Endothelial cell of umbilical vein (primary cell): ENCODE measurements around the gene NR2E3. TPM values are rescaled to one million over a fixed set of nuclear protein-coding genes. Genes with fewer than 3 reads are reported as not detected.

Source experiments
- BruUV-seq: library from RNA; stranded (reverse); fragments of 400-500 nt; replicated peaks from 2 replicates; lab custom pipeline; 2021; lab: Mats Ljungman, UMichigan
- CTCF ChIA-PET: fragments of 300-600, 350-600 bp; sonication (Branson Sonifier 250); formaldehyde crosslinking; loops from one replicate; lab custom pipeline; 2021; ENCODE audit warnings: antibody characterized with exemption, inconsistent platforms; lab: Charles Lee
- POLR2A ChIA-PET: fragments of 300-600, 350-600 bp; sonication (Branson Sonifier 250); formaldehyde crosslinking; loops from one replicate; lab custom pipeline; 2021; ENCODE audit warnings: antibody characterized with exemption, inconsistent platforms; lab: Charles Lee
- DNase-seq: peaks from one replicate; pipeline ENCODE4 v3.0.0-alpha.2; 2011; ENCODE audit warnings: low read depth, low spot score
- FAIRE-seq: peaks from 2 replicates; lab custom pipeline; 2011; peaks lifted over from hg19 to GRCh38; lab: Jason Lieb, UNC
- H2AFZ ChIP-seq: 2 replicates; pipeline ENCODE4 v1.6.0; 2012; ENCODE audit warnings: low read depth, low read length, control low read depth, inconsistent platforms
- H3K27ac ChIP-seq: 2 replicates; pipeline ENCODE4 v1.5.1; 2011; ENCODE audit warnings: low read depth, mild to moderate bottlenecking, control low read depth, low read length, moderate library complexity; ENCODE audit not compliant: insufficient read depth
- H3K27me3 ChIP-seq, 2 experiments: 2 replicates each; pipeline versions ENCODE4 v1.6.0 to v1.6.1; 2011; ENCODE audit warnings: low read length in 2 of 2, mixed read lengths in 1 of 2; ENCODE audit not compliant: control insufficient read depth in 2 of 2, insufficient read depth in 2 of 2
- H3K36me3 ChIP-seq, 2 experiments: 2 replicates in 1 of 2; 3 replicates in 1 of 2; pipeline ENCODE4 v1.5.1; 2011; ENCODE audit warnings: low read length in 2 of 2, mild to moderate bottlenecking in 1 of 2, moderate library complexity in 1 of 2; ENCODE audit not compliant: control insufficient read depth in 2 of 2, insufficient read depth in 2 of 2; ENCODE audit errors: extremely low read depth in 1 of 2
- H3K4me1 ChIP-seq: 3 replicates; pipeline ENCODE4 v1.5.1; 2011; ENCODE audit warnings: mild to moderate bottlenecking, low read length; ENCODE audit not compliant: control insufficient read depth, insufficient read depth; ENCODE audit errors: extremely low read depth
- H3K4me2 ChIP-seq: 2 replicates; pipeline ENCODE4 v1.6.1; 2011; ENCODE audit warnings: low read length, control low read depth, mixed read lengths; ENCODE audit not compliant: insufficient read depth
- H3K4me3 ChIP-seq, 3 experiments: fragments of 200-600 bp in 1 of 3; sonication (generic), shearing (Covaris generic) in 1 of 3; replicated peaks in 1 of 3; 2 replicates each; pipeline ENCODE4 v1.5.1; 2011 to 2016; ENCODE audit warnings: control low read depth in 3 of 3, low read length in 3 of 3, mild to moderate bottlenecking in 2 of 3, inconsistent platforms in 1 of 3, low read depth in 1 of 3, moderate library complexity in 1 of 3; ENCODE audit not compliant: insufficient read depth in 1 of 3
- H3K79me2 ChIP-seq: 2 replicates; pipeline ENCODE4 v1.6.0; 2012; ENCODE audit warnings: low read length, inconsistent platforms; ENCODE audit not compliant: control insufficient read depth, insufficient read depth
- H3K9ac ChIP-seq: replicated peaks from 2 replicates; pipeline ENCODE3; 2011; ENCODE audit warnings: low read length, control low read depth; ENCODE audit not compliant: insufficient read depth; ENCODE audit errors: extremely low read depth
- H3K9me1 ChIP-seq: replicated peaks from 3 replicates; pipeline ENCODE4 v1.6.0; 2011; ENCODE audit warnings: mild to moderate bottlenecking, low read length; ENCODE audit not compliant: control insufficient read depth, insufficient read depth; ENCODE audit errors: extremely low read depth
- H3K9me3 ChIP-seq: replicated peaks from 2 replicates; pipeline ENCODE4 v1.5.1; 2012; ENCODE audit warnings: low read length, inconsistent platforms; ENCODE audit not compliant: control insufficient read depth, insufficient read depth
- H4K20me1 ChIP-seq: replicated peaks from 2 replicates; pipeline ENCODE3; 2011; ENCODE audit warnings: mild to moderate bottlenecking, low read length; ENCODE audit not compliant: control insufficient read depth, insufficient read depth; ENCODE audit errors: extremely low read depth
- CTCF ChIP-seq, 2 donors: IDR thresholded peaks; 1 replicate in 1 of 2; 2 replicates in 1 of 2; pipeline ENCODE4 v1.5.1; 2011; ENCODE audit warnings: low read length in 2 of 2, mild to moderate bottlenecking in 2 of 2, moderate library complexity in 2 of 2, control low read depth in 1 of 2, inconsistent platforms in 1 of 2, low read depth in 1 of 2; ENCODE audit not compliant: insufficient read depth in 1 of 2; ENCODE audit errors: extremely low read depth in 1 of 2
- FOS ChIP-seq: IDR thresholded peaks from 2 replicates; pipeline ENCODE4 v1.6.1; 2011; ENCODE audit warnings: mild to moderate bottlenecking, low read length, moderate library complexity, borderline replicate concordance; ENCODE audit not compliant: insufficient read depth
- GATA2 ChIP-seq: IDR thresholded peaks from 2 replicates; pipeline ENCODE4 v1.7.0; 2011; ENCODE audit warnings: low read depth, mild to moderate bottlenecking, moderate library complexity, mixed read lengths, low read length; ENCODE audit not compliant: insufficient read length, insufficient read depth
- JUN ChIP-seq: IDR thresholded peaks from 2 replicates; pipeline ENCODE4 v1.6.1; 2011; ENCODE audit warnings: borderline replicate concordance, low read depth; ENCODE audit not compliant: insufficient read length, insufficient read depth
- MAX ChIP-seq: IDR thresholded peaks from 2 replicates; pipeline ENCODE4 v1.6.1; 2011; ENCODE audit not compliant: insufficient read depth, insufficient read length
- MYC ChIP-seq: IDR thresholded peaks from one replicate; pipeline ENCODE4 v1.6.1; 2011; ENCODE audit warnings: mild to moderate bottlenecking, low read depth, low read length
- POLR2A ChIP-seq: IDR thresholded peaks from 2 replicates; pipeline ENCODE4 v1.6.1; 2012; ENCODE audit warnings: low read depth, mild to moderate bottlenecking, control low read depth, low read length
- POLR2AphosphoS5 ChIP-seq: IDR thresholded peaks from 2 replicates; pipeline ENCODE4 v1.6.1; 2012; ENCODE audit warnings: low read depth, mild to moderate bottlenecking, control low read depth, low read length, moderate library complexity; ENCODE audit not compliant: insufficient read depth
- dilution Hi-C: fragments of 300-500 bp; cut with MboI; formaldehyde crosslinking; loops from one replicate; pipeline ENCODE4 v1.15.0; 2019; ENCODE audit warnings: low sequenced_read_pairs; ENCODE audit not compliant: extremely low pct_ligation_motif_present
- intact Hi-C: fragments of 100-400 bp; cut with micrococcal nuclease; formaldehyde crosslinking; loops from one replicate; pipeline ENCODE4 v1.10.0; 2022
- polyA plus RNA-seq, 4 experiments: library from polyadenylated mRNA; depleted of rRNA in 3 of 4; stranded (reverse) in 3 of 4; unstranded in 1 of 4; fragments of >200 nt; gene quantifications; 2 replicates each; pipeline versions ENCODE4 v1.2.1 to v1.2.3, GENCODE V29; 2011 to 2012; ENCODE audit warnings: missing spikeins in 1 of 4
- total RNA-seq: library from RNA; stranded (reverse); gene quantifications from 2 replicates; pipeline ENCODE4 v1.2.3, GENCODE V29; 2021

The NR2E3 gene
- total and polyA plus RNA-seq, 2 donors (not counting 3 experiments of a cell fraction or from before 2014, with no cell fraction given), result 0.04 to 0.38 TPM

GRCh38 chr15:71821547-71822129 is 11.3 kb downstream of the NR2E3 start:
- ChIA-PET CTCF (interaction anchor here (0.6 kb wide), 1 partner anchor 38 kb away, joined by 3 read pairs; no protein-coding TSS in a partner anchor), POLR2A (no interaction called here)
- Histone ChIP-seq H3K4me2 (no peak overlapping the region), H4K20me1 (no peaks in the 10 kb centered on the region), H3K9me1 (no peaks in the 10 kb centered on the region), H2AFZ (no peak overlapping the region), H3K9ac (no peak overlapping the region), H3K36me3 (peaks cover 4% of the 10 kb centered on the region in 2 experiments), H3K9me3 (no peaks in the 10 kb centered on the region), H3K79me2 (no peaks in the 10 kb centered on the region), H3K4me1 (no peaks in the 10 kb centered on the region), H3K27ac (no peak overlapping the region), H3K4me3 (no peak overlapping the region), H3K27me3 (no peaks in the 10 kb centered on the region)
- dilution Hi-C loops, result no loop called here
- TF ChIP-seq JUN (no peak), MYC (no peak), MAX (no peak), POLR2A (no peak), FOS (no peak), CTCF (IDR thresholded peaks at IDR 0.05; ENCODE audit: extremely low read depth in 1 of 2, insufficient read depth in 1 of 2, low read depth in 1 of 2, low read length in 2 of 2) (no peak), POLR2AphosphoS5 (no peak), GATA2 (no peak)
- intact Hi-C loops, result no loop called here
- DNase-seq (no peak), FAIRE-seq (no peak)
- BruUV-seq, result no TSS peak
